GM23338 (cell line): Measurements from ENCODE around the gene GPR142.

Source experiments
- EZH2 ChIP-seq: fragments of 200-600 bp; sonication (generic); IDR thresholded peaks from one replicate; pipeline ENCODE4 v1.8.0; 2017; ENCODE audit warnings: antibody characterized with exemption, mild to moderate bottlenecking, low read depth; ENCODE audit not compliant: unreplicated experiment
- JUNB ChIP-seq: IDR thresholded peaks from one replicate; pipeline ENCODE4 v1.6.1; 2016; ENCODE audit warnings: antibody characterized with exemption; ENCODE audit not compliant: unreplicated experiment
- POLR2AphosphoS5 ChIP-seq: IDR thresholded peaks from 2 replicates; pipeline ENCODE4 v1.6.1; 2016; ENCODE audit warnings: antibody characterized with exemption, low read depth
- STAT1 ChIP-seq: IDR thresholded peaks from one replicate; pipeline ENCODE4 v1.6.1; 2016; ENCODE audit warnings: antibody characterized with exemption; ENCODE audit not compliant: unreplicated experiment
- ZNF114 ChIP-seq: fragments of 250-450 bp; sonication (Bioruptor Pico); IDR thresholded peaks from 2 replicates; pipeline ENCODE4 v1.5.0; 2020; ENCODE audit warnings: mild to moderate bottlenecking, moderate library complexity
- TF ChIP-seq, protein P1 (sequence below), 2 experiments: fragments of 200-600 bp in 1 of 2; sonication (generic) in 1 of 2; conservative IDR thresholded peaks; 2 replicates each; pipeline versions ENCODE4 v1.5.1 to v1.6.1; 2016 to 2017; ENCODE audit warnings: antibody characterized with exemption in 2 of 2, low read depth in 2 of 2, mild to moderate bottlenecking in 2 of 2, moderate library complexity in 1 of 2
- TF ChIP-seq, protein P2 (sequence below): IDR thresholded peaks from one replicate; pipeline ENCODE4 v1.6.1; 2018; ENCODE audit warnings: antibody characterized with exemption; ENCODE audit not compliant: unreplicated experiment

DNA sequence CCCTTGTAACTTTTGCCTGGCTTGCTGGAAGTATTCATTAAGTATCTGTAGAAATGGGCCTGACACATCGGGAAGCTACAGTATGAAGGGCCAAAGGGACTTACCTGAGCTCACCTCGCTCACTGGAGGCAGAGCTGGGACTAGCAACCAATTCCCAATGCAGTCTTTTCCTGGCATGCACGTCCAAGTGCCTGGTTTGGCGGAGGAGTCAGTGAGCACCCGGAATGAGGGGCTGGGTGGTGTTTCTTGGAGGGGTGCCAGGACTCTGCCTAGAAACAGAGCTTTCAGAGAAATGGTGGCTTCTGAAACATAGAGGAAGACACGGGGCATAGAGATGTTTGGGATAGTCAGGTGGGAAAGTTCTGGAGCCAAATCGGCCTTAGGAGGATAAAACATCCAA, 46.2 kb downstream of the GPR142 start:
- TF ChIP-seq, protein P1, sequence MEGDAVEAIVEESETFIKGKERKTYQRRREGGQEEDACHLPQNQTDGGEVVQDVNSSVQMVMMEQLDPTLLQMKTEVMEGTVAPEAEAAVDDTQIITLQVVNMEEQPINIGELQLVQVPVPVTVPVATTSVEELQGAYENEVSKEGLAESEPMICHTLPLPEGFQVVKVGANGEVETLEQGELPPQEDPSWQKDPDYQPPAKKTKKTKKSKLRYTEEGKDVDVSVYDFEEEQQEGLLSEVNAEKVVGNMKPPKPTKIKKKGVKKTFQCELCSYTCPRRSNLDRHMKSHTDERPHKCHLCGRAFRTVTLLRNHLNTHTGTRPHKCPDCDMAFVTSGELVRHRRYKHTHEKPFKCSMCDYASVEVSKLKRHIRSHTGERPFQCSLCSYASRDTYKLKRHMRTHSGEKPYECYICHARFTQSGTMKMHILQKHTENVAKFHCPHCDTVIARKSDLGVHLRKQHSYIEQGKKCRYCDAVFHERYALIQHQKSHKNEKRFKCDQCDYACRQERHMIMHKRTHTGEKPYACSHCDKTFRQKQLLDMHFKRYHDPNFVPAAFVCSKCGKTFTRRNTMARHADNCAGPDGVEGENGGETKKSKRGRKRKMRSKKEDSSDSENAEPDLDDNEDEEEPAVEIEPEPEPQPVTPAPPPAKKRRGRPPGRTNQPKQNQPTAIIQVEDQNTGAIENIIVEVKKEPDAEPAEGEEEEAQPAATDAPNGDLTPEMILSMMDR (conservative IDR thresholded peaks at IDR 0.05; ENCODE audit: low read depth in 2 of 2): no peak
- no peak for TF ChIP-seq POLR2AphosphoS5
- no peak for TF ChIP-seq EZH2
- no peak for TF ChIP-seq STAT1
- TF ChIP-seq, protein P2, sequence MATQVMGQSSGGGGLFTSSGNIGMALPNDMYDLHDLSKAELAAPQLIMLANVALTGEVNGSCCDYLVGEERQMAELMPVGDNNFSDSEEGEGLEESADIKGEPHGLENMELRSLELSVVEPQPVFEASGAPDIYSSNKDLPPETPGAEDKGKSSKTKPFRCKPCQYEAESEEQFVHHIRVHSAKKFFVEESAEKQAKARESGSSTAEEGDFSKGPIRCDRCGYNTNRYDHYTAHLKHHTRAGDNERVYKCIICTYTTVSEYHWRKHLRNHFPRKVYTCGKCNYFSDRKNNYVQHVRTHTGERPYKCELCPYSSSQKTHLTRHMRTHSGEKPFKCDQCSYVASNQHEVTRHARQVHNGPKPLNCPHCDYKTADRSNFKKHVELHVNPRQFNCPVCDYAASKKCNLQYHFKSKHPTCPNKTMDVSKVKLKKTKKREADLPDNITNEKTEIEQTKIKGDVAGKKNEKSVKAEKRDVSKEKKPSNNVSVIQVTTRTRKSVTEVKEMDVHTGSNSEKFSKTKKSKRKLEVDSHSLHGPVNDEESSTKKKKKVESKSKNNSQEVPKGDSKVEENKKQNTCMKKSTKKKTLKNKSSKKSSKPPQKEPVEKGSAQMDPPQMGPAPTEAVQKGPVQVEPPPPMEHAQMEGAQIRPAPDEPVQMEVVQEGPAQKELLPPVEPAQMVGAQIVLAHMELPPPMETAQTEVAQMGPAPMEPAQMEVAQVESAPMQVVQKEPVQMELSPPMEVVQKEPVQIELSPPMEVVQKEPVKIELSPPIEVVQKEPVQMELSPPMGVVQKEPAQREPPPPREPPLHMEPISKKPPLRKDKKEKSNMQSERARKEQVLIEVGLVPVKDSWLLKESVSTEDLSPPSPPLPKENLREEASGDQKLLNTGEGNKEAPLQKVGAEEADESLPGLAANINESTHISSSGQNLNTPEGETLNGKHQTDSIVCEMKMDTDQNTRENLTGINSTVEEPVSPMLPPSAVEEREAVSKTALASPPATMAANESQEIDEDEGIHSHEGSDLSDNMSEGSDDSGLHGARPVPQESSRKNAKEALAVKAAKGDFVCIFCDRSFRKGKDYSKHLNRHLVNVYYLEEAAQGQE: no peak
- no peak for TF ChIP-seq ZNF114 (CRISPR knock-in tag)
- TF ChIP-seq JUNB: no peak
